Measurements from ENCODE around the gene SHISA8. TPM values are rescaled to one million over a fixed set of nuclear protein-coding genes. Genes with fewer than 3 reads are reported as not detected.
"Not testable (repeated sequence)": the region's sequence is repeated elsewhere in the genome, so short reads cannot be mapped to it uniquely, and the experiment has no call there.

SHISA8 gene
- total RNA-seq, 1 donor from 2014 or later, result not detected

GRCh38 chr22:41900652-41901312, 14.1 kb downstream of the SHISA8 start:
- no peak for DNase-seq (ENCODE audit: extremely low read depth, low read depth, low spot score)

- DNase-seq (ENCODE audit: extremely low read depth, low read depth, low spot score), result no peak
These were observed 14.8 kb downstream of the SHISA8 start for GRCh38 chr22:41899992-41900651.

- no peak for DNase-seq (ENCODE audit: extremely low read depth, low read depth, low spot score)
These were observed 15.8 kb downstream of the SHISA8 start for GRCh38 chr22:41899110-41899509.

- no peak for DNase-seq (ENCODE audit: extremely low read depth, low read depth, low spot score)
These were observed 16.2 kb downstream of the SHISA8 start for GRCh38 chr22:41898645-41899044.

- no peak for DNase-seq (ENCODE audit: extremely low read depth, low read depth, low spot score)
These were observed 21.1 kb downstream of the SHISA8 start for GRCh38 chr22:41893591-41894375.

GRCh38 chr22:41892721-41893120, 22.2 kb downstream of the SHISA8 start:
- DNase-seq (ENCODE audit: extremely low read depth, low read depth, low spot score), result no peak

- DNase-seq (ENCODE audit: extremely low read depth, low read depth, low spot score), result no peak
These were observed 23.5 kb downstream of the SHISA8 start for GRCh38 chr22:41891407-41891806.

GRCh38 chr22:41888627-41889200, 26.2 kb downstream of the SHISA8 start:
- no peak for DNase-seq (ENCODE audit: extremely low read depth, low read depth, low spot score)

GRCh38 chr22:41885516-41885915, 29.4 kb downstream of the SHISA8 start:
- no peak for DNase-seq (ENCODE audit: extremely low read depth, low read depth, low spot score)

- no peak for DNase-seq (ENCODE audit: extremely low read depth, low read depth, low spot score)
These were observed 29.8 kb downstream of the SHISA8 start for GRCh38 chr22:41885116-41885515.

GRCh38 chr22:41883400-41883799, 31.5 kb downstream of the SHISA8 start:
- DNase-seq (ENCODE audit: extremely low read depth, low read depth, low spot score), result no peak

GRCh38 chr22:41880653-41881052, 34.2 kb downstream of the SHISA8 start:
- DNase-seq (ENCODE audit: extremely low read depth, low read depth, low spot score), result no peak

- DNase-seq (ENCODE audit: extremely low read depth, low read depth, low spot score), result no peak
These were observed 38.2 kb downstream of the SHISA8 start for GRCh38 chr22:41876675-41877074.

- DNase-seq (ENCODE audit: extremely low read depth, low read depth, low spot score), result no peak
These were observed 38.6 kb downstream of the SHISA8 start for GRCh38 chr22:41876275-41876674.

GRCh38 chr22:41875531-41876270, 39.2 kb downstream of the SHISA8 start:
- DNase-seq (ENCODE audit: extremely low read depth, low read depth, low spot score), result no peak

GRCh38 chr22:41874090-41874489, 40.8 kb downstream of the SHISA8 start:
- no peak for DNase-seq (ENCODE audit: extremely low read depth, low read depth, low spot score)

GRCh38 chr22:41873391-41873790, 41.5 kb downstream of the SHISA8 start:
- DNase-seq (ENCODE audit: extremely low read depth, low read depth, low spot score), result no peak

GRCh38 chr22:41870786-41871185, 44.1 kb downstream of the SHISA8 start:
- DNase-seq (ENCODE audit: extremely low read depth, low read depth, low spot score), result no peak

- not testable (repeated sequence) for DNase-seq (ENCODE audit: extremely low read depth, low read depth, low spot score)
These were observed 44.8 kb downstream of the SHISA8 start for GRCh38 chr22:41870081-41870480.

- DNase-seq (ENCODE audit: extremely low read depth, low read depth, low spot score), result no peak
These were observed 46.3 kb downstream of the SHISA8 start for GRCh38 chr22:41868556-41868955.

- DNase-seq (ENCODE audit: extremely low read depth, low read depth, low spot score), result no peak
These were observed 51.4 kb downstream of the SHISA8 start for GRCh38 chr22:41863472-41863871.
